GM23338 (cell line): ENCODE measurements around the gene CTNNA2. TPM values are rescaled to one million over a fixed set of nuclear protein-coding genes. Genes with fewer than 3 reads are reported as not detected.

Source experiments
- ATAC-seq: fragments of 200-7000 bp; cut with Tn5 transposase; 3 replicates; pipeline ENCODE4 v1.9.1; 2020
- DNase-seq: peaks from one replicate; pipeline ENCODE4 v3.0.0-alpha.2; 2015; ENCODE audit warnings: low spot score
- H2AFZ ChIP-seq: fragments of 200-600 bp; sonication (generic); 2 replicates; pipeline ENCODE4 v1.8.0; 2016; ENCODE audit warnings: antibody characterized with exemption, mild to moderate bottlenecking, moderate library complexity
- H3F3A ChIP-seq: fragments of 200-600 bp; sonication (generic); replicated peaks from 2 replicates; pipeline ENCODE4 v1.8.0; 2017; ENCODE audit warnings: antibody characterized with exemption, mixed run types, low read depth
- H3K27ac ChIP-seq: fragments of 200-600 bp; sonication (generic); 2 replicates; pipeline ENCODE4 v1.6.1; 2016; ENCODE audit warnings: low read depth
- H3K27me3 ChIP-seq: fragments of 200-600 bp; sonication (generic); 2 replicates; pipeline ENCODE4 v1.8.0; 2016; ENCODE audit warnings: mild to moderate bottlenecking, mixed run types, moderate library complexity; ENCODE audit not compliant: insufficient read depth
- H3K36me3 ChIP-seq: fragments of 200-600 bp; sonication (generic); 2 replicates; pipeline ENCODE4 v1.8.0; 2016; ENCODE audit warnings: mild to moderate bottlenecking; ENCODE audit not compliant: insufficient read depth
- H3K4me1 ChIP-seq: fragments of 200-600 bp; sonication (generic); 2 replicates; pipeline ENCODE4 v1.8.0; 2016; ENCODE audit warnings: mild to moderate bottlenecking, moderate library complexity; ENCODE audit not compliant: insufficient read depth
- H3K4me2 ChIP-seq: fragments of 200-600 bp; sonication (generic); 2 replicates; pipeline ENCODE4 v1.7.1; 2017; ENCODE audit warnings: mixed run types
- H3K4me3 ChIP-seq: fragments of 200-600 bp; sonication (generic); 2 replicates; pipeline ENCODE4 v1.6.1; 2016; ENCODE audit warnings: mixed run types
- H3K79me2 ChIP-seq: fragments of 200-600 bp; sonication (generic); replicated peaks from 2 replicates; pipeline ENCODE4 v1.8.0; 2017; ENCODE audit warnings: mild to moderate bottlenecking; ENCODE audit not compliant: insufficient read depth
- H3K9me2 ChIP-seq: fragments of 200-600 bp; sonication (generic); 2 replicates; pipeline ENCODE4 v1.8.0; 2017; ENCODE audit not compliant: insufficient read depth
- H4K20me1 ChIP-seq: fragments of 200-600 bp; sonication (generic); replicated peaks from 2 replicates; pipeline ENCODE4 v1.8.0; 2017; ENCODE audit warnings: mild to moderate bottlenecking; ENCODE audit not compliant: insufficient read depth
- H3K27ac Mint-ChIP-seq: 2 replicates; pipeline ENCODE4 v1.8.0; 2020; ENCODE audit warnings: inconsistent platforms, mild to moderate bottlenecking, moderate library complexity, mixed read lengths
- H3K27me3 Mint-ChIP-seq: 3 replicates; pipeline ENCODE4 v1.8.0; 2022; ENCODE audit warnings: low read depth, mild to moderate bottlenecking, moderate library complexity, mixed read lengths, inconsistent platforms; ENCODE audit not compliant: insufficient read depth, poor library complexity
- H3K36me3 Mint-ChIP-seq: 3 replicates; pipeline ENCODE4 v1.8.0; 2021; ENCODE audit warnings: low read depth, mild to moderate bottlenecking, inconsistent platforms, moderate library complexity, mixed read lengths
- H3K4me1 Mint-ChIP-seq: 3 replicates; pipeline ENCODE4 v1.8.0; 2020; ENCODE audit warnings: mild to moderate bottlenecking, inconsistent platforms, mixed read lengths
- H3K4me3 Mint-ChIP-seq: 3 replicates; pipeline ENCODE4 v1.8.0; 2021; ENCODE audit warnings: moderate library complexity, mild to moderate bottlenecking, inconsistent platforms, mixed read lengths
- H3K9me3 Mint-ChIP-seq: 3 replicates; pipeline ENCODE4 v1.8.0; 2020; ENCODE audit warnings: moderate library complexity, mild to moderate bottlenecking, inconsistent platforms, mixed read lengths
- CREB1 ChIP-seq: fragments of 250-450 bp; sonication (Bioruptor Pico); IDR thresholded peaks from 2 replicates; pipeline ENCODE4 v1.5.0; 2020; ENCODE audit warnings: low read depth, mild to moderate bottlenecking, moderate library complexity
- CTCF ChIP-seq, 2 experiments: fragments of 200-600 bp in 1 of 2; sonication (generic) in 1 of 2; conservative IDR thresholded peaks; 2 replicates each; pipeline versions ENCODE4 v1.5.1 to v1.6.1; 2016 to 2017; ENCODE audit warnings: antibody characterized with exemption in 2 of 2, low read depth in 2 of 2, mild to moderate bottlenecking in 2 of 2, moderate library complexity in 1 of 2
- EZH2 ChIP-seq: fragments of 200-600 bp; sonication (generic); IDR thresholded peaks from one replicate; pipeline ENCODE4 v1.8.0; 2017; ENCODE audit warnings: antibody characterized with exemption, mild to moderate bottlenecking, low read depth; ENCODE audit not compliant: unreplicated experiment
- EZH2phosphoT487 ChIP-seq: fragments of 200-600 bp; sonication (generic); IDR thresholded peaks from one replicate; pipeline ENCODE4 v1.8.1; 2018; ENCODE audit warnings: antibody characterized with exemption; ENCODE audit not compliant: unreplicated experiment
- JUNB ChIP-seq: IDR thresholded peaks from one replicate; pipeline ENCODE4 v1.6.1; 2016; ENCODE audit warnings: antibody characterized with exemption; ENCODE audit not compliant: unreplicated experiment
- NANOG ChIP-seq: IDR thresholded peaks from 2 replicates; pipeline ENCODE4 v1.6.1; 2016; ENCODE audit warnings: antibody characterized with exemption, borderline replicate concordance
- POLR2AphosphoS5 ChIP-seq: IDR thresholded peaks from 2 replicates; pipeline ENCODE4 v1.6.1; 2016; ENCODE audit warnings: antibody characterized with exemption, low read depth
- STAT1 ChIP-seq: IDR thresholded peaks from one replicate; pipeline ENCODE4 v1.6.1; 2016; ENCODE audit warnings: antibody characterized with exemption; ENCODE audit not compliant: unreplicated experiment
- ZNF114 ChIP-seq: fragments of 250-450 bp; sonication (Bioruptor Pico); IDR thresholded peaks from 2 replicates; pipeline ENCODE4 v1.5.0; 2020; ENCODE audit warnings: mild to moderate bottlenecking, moderate library complexity
- ZNF331 ChIP-seq: fragments of 250-450 bp; sonication (Bioruptor Pico); IDR thresholded peaks from 2 replicates; pipeline ENCODE4 v1.5.0; 2020; ENCODE audit warnings: low read depth, mild to moderate bottlenecking, moderate library complexity
- ZNF462 ChIP-seq: fragments of 250-450 bp; sonication (Bioruptor Pico); IDR thresholded peaks from 2 replicates; pipeline ENCODE4 v1.5.0; 2020; ENCODE audit warnings: mild to moderate bottlenecking, moderate library complexity
- polyA plus RNA-seq: library from polyadenylated mRNA; unstranded; fragments of >200 nt; fragmentation: Nextera tagmentation; extraction: Ambion mirVana; gene quantifications from 2 replicates; pipeline ENCODE4 v1.2.1, GENCODE V29; 2016
- total RNA-seq: library from RNA; depleted of rRNA; stranded (reverse); fragments of >200 nt; shearing (Covaris generic); gene quantifications from 2 replicates; pipeline ENCODE4 v1.2.3, GENCODE V29; 2014

CTNNA2 gene
- total and polyA plus RNA-seq, 2 experiments from 2014 or later = 6.4 to 15.6 TPM

- TF ChIP-seq NANOG (no peak), STAT1 (no peak), ZNF462 (no peak), CREB1 (CRISPR knock-in tag) (no peak), EZH2 (no peak)
These were observed 767.7 kb downstream of the CTNNA2 start (continued) for GRCh38 chr2:80280598-80280997.

- no peaks in the 10 kb centered on the region for H3K79me2 ChIP-seq
- peaks cover 11% of the 10 kb centered on the region for H3K9me3 Mint-ChIP-seq
- ATAC-seq (no peak), DNase-seq (no peak)
- H3K4me1 Mint-ChIP-seq = no peaks in the 10 kb centered on the region
- H3K4me1 ChIP-seq = no peaks in the 10 kb centered on the region
- no peak overlapping the region for H3K4me3 ChIP-seq
- H2AFZ ChIP-seq = no peak overlapping the region
- H3K36me3 Mint-ChIP-seq = peaks cover 9% of the 10 kb centered on the region; the same call in 2 of the 3 replicates
- no peaks in the 10 kb centered on the region for H3F3A ChIP-seq
- H3K27ac ChIP-seq = no peak overlapping the region
- H3K27ac Mint-ChIP-seq = no peak overlapping the region
- H3K9me2 ChIP-seq = peaks cover 5% of the 10 kb centered on the region; the same call in 1 of the 2 replicates
- no peaks in the 10 kb centered on the region for H4K20me1 ChIP-seq
- H3K27me3 Mint-ChIP-seq = no peaks in the 10 kb centered on the region
- no peaks in the 10 kb centered on the region for H3K27me3 ChIP-seq
- no peaks in the 10 kb centered on the region for H3K36me3 ChIP-seq
- H3K4me2 ChIP-seq = no peak overlapping the region
- no peak overlapping the region for H3K4me3 Mint-ChIP-seq
- TF ChIP-seq ZNF114 = no peak
- TF ChIP-seq CTCF (conservative IDR thresholded peaks at IDR 0.05; ENCODE audit: low read depth in 2 of 2) = no peak
- TF ChIP-seq EZH2phosphoT487 = no peak
- TF ChIP-seq NANOG = no peak
- TF ChIP-seq ZNF331 = no peak
- TF ChIP-seq POLR2AphosphoS5 = no peak
- TF ChIP-seq STAT1 = no peak
- TF ChIP-seq EZH2 = no peak
- TF ChIP-seq JUNB = no peak
These were observed 768.2 kb downstream of the CTNNA2 start for GRCh38 chr2:80281049-80281448.
